GM12872 (cell line): ENCODE measurements around the gene ZEB2.

Source experiments
- CTCF ChIP-seq: IDR thresholded peaks from 3 replicates; pipeline ENCODE4 v1.5.1; 2011; ENCODE audit warnings: low read depth, mild to moderate bottlenecking, low read length, moderate library complexity; ENCODE audit not compliant: insufficient read depth

Gene ZEB2

GRCh38 chr2:144511937-144512336 is 8.0 kb downstream of the ZEB2 start:
- TF ChIP-seq CTCF, result no peak

- no peak for TF ChIP-seq CTCF
Measured at GRCh38 chr2:144511226-144511810, 8.6 kb downstream of the ZEB2 start.

- no peak for TF ChIP-seq CTCF
Measured at GRCh38 chr2:144510294-144510991, 9.5 kb downstream of the ZEB2 start.

- TF ChIP-seq CTCF, result no peak
Measured at GRCh38 chr2:144509879-144510221, 10.1 kb downstream of the ZEB2 start.

GRCh38 chr2:144509001-144509878 is 10.7 kb downstream of the ZEB2 start:
- no peak for TF ChIP-seq CTCF

GRCh38 chr2:144508172-144508851 is 11.6 kb downstream of the ZEB2 start:
- no peak for TF ChIP-seq CTCF
